GM23338 (cell line): ENCODE measurements around the gene SUGP1.

ENCODE experiments used
- EZH2 ChIP-seq: fragments of 200-600 bp; sonication (generic); IDR thresholded peaks from one replicate; pipeline ENCODE4 v1.8.0; 2017; ENCODE audit warnings: antibody characterized with exemption, mild to moderate bottlenecking, low read depth; ENCODE audit not compliant: unreplicated experiment
- EZH2phosphoT487 ChIP-seq: fragments of 200-600 bp; sonication (generic); IDR thresholded peaks from one replicate; pipeline ENCODE4 v1.8.1; 2018; ENCODE audit warnings: antibody characterized with exemption; ENCODE audit not compliant: unreplicated experiment
- POLR2AphosphoS5 ChIP-seq: IDR thresholded peaks from 2 replicates; pipeline ENCODE4 v1.6.1; 2016; ENCODE audit warnings: antibody characterized with exemption, low read depth
- STAT1 ChIP-seq: IDR thresholded peaks from one replicate; pipeline ENCODE4 v1.6.1; 2016; ENCODE audit warnings: antibody characterized with exemption; ENCODE audit not compliant: unreplicated experiment
- ZNF331 ChIP-seq: fragments of 250-450 bp; sonication (Bioruptor Pico); IDR thresholded peaks from 2 replicates; pipeline ENCODE4 v1.5.0; 2020; ENCODE audit warnings: low read depth, mild to moderate bottlenecking, moderate library complexity
- TF ChIP-seq, protein P1 (sequence below), 2 experiments: fragments of 200-600 bp in 1 of 2; sonication (generic) in 1 of 2; conservative IDR thresholded peaks; 2 replicates each; pipeline versions ENCODE4 v1.5.1 to v1.6.1; 2016 to 2017; ENCODE audit warnings: antibody characterized with exemption in 2 of 2, low read depth in 2 of 2, mild to moderate bottlenecking in 2 of 2, moderate library complexity in 1 of 2
- TF ChIP-seq, protein P2 (sequence below): IDR thresholded peaks from one replicate; pipeline ENCODE4 v1.6.1; 2018; ENCODE audit warnings: antibody characterized with exemption; ENCODE audit not compliant: unreplicated experiment

DNA sequence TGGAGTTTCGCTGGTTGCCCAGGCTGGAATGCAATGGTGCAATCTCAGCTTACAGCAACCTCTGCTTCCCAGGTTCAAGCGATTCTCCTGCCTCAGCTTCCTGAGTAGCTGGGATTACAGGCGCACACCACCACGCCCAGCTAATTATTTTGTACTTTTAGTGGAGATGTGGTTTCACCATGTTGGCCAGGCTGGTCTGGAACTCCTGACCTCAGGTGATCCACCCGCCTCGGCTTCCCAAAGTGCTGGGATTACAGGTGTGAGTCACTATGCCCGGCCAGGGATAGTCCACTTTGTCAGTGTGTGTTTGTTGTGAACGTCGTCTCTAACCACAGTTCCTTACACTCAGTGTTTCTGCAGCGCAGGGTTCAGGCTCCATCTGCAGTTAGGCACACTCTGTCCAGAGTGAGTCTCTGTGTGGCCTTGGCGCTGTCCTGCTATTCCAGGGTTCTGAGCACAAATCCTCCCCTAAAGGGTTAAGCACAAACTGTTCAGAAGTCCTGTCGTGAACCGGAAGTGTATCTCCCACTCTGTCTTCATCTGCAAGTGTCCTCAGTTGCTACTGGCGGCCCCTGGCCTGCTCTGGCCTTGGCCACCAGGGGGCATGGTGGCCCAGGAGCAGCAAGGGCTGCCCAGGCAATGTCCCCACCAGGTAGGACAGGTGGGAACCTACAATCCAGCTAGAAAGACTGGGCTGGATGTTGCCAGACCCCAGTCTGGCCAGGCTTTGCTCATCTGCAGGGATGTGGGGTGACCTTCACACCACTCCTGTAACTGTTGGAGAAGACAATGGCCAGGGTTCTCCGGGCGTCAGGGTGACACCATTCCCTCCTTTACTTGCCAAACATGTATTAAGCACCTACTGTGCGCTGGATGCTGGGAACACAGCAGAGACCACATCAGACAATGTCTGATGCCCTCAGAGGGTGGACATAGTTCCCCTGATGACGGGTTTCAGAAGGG lies 46.4 kb upstream of the SUGP1 start:
- TF ChIP-seq, protein P1, sequence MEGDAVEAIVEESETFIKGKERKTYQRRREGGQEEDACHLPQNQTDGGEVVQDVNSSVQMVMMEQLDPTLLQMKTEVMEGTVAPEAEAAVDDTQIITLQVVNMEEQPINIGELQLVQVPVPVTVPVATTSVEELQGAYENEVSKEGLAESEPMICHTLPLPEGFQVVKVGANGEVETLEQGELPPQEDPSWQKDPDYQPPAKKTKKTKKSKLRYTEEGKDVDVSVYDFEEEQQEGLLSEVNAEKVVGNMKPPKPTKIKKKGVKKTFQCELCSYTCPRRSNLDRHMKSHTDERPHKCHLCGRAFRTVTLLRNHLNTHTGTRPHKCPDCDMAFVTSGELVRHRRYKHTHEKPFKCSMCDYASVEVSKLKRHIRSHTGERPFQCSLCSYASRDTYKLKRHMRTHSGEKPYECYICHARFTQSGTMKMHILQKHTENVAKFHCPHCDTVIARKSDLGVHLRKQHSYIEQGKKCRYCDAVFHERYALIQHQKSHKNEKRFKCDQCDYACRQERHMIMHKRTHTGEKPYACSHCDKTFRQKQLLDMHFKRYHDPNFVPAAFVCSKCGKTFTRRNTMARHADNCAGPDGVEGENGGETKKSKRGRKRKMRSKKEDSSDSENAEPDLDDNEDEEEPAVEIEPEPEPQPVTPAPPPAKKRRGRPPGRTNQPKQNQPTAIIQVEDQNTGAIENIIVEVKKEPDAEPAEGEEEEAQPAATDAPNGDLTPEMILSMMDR (conservative IDR thresholded peaks at IDR 0.05; ENCODE audit: low read depth in 2 of 2): peak; percentile 98 to 100
- TF ChIP-seq POLR2AphosphoS5 (no peak), EZH2phosphoT487 (no peak), EZH2 (no peak), STAT1 (no peak), ZNF331 (CRISPR knock-in tag) (no peak)
- TF ChIP-seq, protein P2, sequence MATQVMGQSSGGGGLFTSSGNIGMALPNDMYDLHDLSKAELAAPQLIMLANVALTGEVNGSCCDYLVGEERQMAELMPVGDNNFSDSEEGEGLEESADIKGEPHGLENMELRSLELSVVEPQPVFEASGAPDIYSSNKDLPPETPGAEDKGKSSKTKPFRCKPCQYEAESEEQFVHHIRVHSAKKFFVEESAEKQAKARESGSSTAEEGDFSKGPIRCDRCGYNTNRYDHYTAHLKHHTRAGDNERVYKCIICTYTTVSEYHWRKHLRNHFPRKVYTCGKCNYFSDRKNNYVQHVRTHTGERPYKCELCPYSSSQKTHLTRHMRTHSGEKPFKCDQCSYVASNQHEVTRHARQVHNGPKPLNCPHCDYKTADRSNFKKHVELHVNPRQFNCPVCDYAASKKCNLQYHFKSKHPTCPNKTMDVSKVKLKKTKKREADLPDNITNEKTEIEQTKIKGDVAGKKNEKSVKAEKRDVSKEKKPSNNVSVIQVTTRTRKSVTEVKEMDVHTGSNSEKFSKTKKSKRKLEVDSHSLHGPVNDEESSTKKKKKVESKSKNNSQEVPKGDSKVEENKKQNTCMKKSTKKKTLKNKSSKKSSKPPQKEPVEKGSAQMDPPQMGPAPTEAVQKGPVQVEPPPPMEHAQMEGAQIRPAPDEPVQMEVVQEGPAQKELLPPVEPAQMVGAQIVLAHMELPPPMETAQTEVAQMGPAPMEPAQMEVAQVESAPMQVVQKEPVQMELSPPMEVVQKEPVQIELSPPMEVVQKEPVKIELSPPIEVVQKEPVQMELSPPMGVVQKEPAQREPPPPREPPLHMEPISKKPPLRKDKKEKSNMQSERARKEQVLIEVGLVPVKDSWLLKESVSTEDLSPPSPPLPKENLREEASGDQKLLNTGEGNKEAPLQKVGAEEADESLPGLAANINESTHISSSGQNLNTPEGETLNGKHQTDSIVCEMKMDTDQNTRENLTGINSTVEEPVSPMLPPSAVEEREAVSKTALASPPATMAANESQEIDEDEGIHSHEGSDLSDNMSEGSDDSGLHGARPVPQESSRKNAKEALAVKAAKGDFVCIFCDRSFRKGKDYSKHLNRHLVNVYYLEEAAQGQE: no peak
